Stimulated activated CD4-positive, alpha-beta T cell treated with anti-CD3 and anti-CD28 coated beads, Interleukin-15, amount 100 ng/mL, for 48 hours (primary cell): ENCODE results near the gene PRR14L.
A peak's percentile ranks its signal among the peaks of the same experiment; 100 is the strongest.
"Not testable (repeated sequence)": the region's sequence is repeated elsewhere in the genome, so short reads cannot be mapped to it uniquely, and the experiment has no call there.

Source experiments
- DNase-seq, 2 donors: peaks; one replicate each; pipeline ENCODE4 v3.0.0-alpha.2; 2020; ENCODE audit warnings: low read depth in 2 of 2

Gene PRR14L

GRCh38 chr22:31749636-31750364 is at the start of gene PRR14L:
TSS of gene PRR14L (minus strand) at chr22:31750132. CDS start at chr22:31738860, 11,272 bp downstream.
- DNase-seq, result peak; percentile 96 to 99

- DNase-seq, result not testable (repeated sequence)
Observed at GRCh38 chr22:31799358-31799757, 49.4 kb upstream of the PRR14L start.

- no peak for DNase-seq
Observed at GRCh38 chr22:31790240-31790639, 40.3 kb upstream of the PRR14L start.

- DNase-seq, result no peak
Observed at GRCh38 chr22:31789803-31790202, 39.9 kb upstream of the PRR14L start.

GRCh38 chr22:31776231-31776630 is 26.3 kb upstream of the PRR14L start:
- DNase-seq, result no peak

GRCh38 chr22:31773416-31773815 is 23.5 kb upstream of the PRR14L start:
- no peak for DNase-seq

- no peak for DNase-seq
Observed at GRCh38 chr22:31768422-31769059, 18.6 kb upstream of the PRR14L start.

GRCh38 chr22:31764785-31765184 is 14.9 kb upstream of the PRR14L start:
- DNase-seq, result no peak

GRCh38 chr22:31758860-31759259 is 8.9 kb upstream of the PRR14L start:
- DNase-seq, result not testable (repeated sequence)

- no peak for DNase-seq
Observed at GRCh38 chr22:31757265-31757664, 7.3 kb upstream of the PRR14L start.

- no peak for DNase-seq
Observed at GRCh38 chr22:31754813-31755212, 4.9 kb upstream of the PRR14L start.

GRCh38 chr22:31753634-31754501 is 3.9 kb upstream of the PRR14L start, which contains the start of gene DEPDC5:
TSS of gene DEPDC5 (plus strand) at chr22:31754019. CDS start at chr22:31754922, 903 bp downstream.
- peak; percentile 91 to 94 for DNase-seq

- no peak for DNase-seq
Observed at GRCh38 chr22:31753005-31753633, 3.2 kb upstream of the PRR14L start.

GRCh38 chr22:31752096-31752847 is 2.3 kb upstream of the PRR14L start:
- DNase-seq, result no peak

GRCh38 chr22:31750365-31751284 is 693 bp upstream of the PRR14L start:
- no peak for DNase-seq

- no peak for DNase-seq
Observed at GRCh38 chr22:31748490-31748889, 1.4 kb downstream of the PRR14L start.

GRCh38 chr22:31747441-31747840 is 2.5 kb downstream of the PRR14L start:
- no peak for DNase-seq

- no peak for DNase-seq
Observed at GRCh38 chr22:31743871-31744270, 6.1 kb downstream of the PRR14L start.

- DNase-seq, result no peak
Observed at GRCh38 chr22:31742682-31743081, 7.2 kb downstream of the PRR14L start.

GRCh38 chr22:31742115-31742514 is 7.8 kb downstream of the PRR14L start:
- no peak for DNase-seq
